A673 (cell line): ENCODE results near the gene CFAP157.

ENCODE experiments used
- EZH2 ChIP-seq: fragments of 200-600 bp; sonication (generic); IDR thresholded peaks from 2 replicates; pipeline ENCODE4 v1.6.1; 2017; ENCODE audit warnings: borderline replicate concordance, low read depth, mild to moderate bottlenecking, mixed read lengths, antibody characterized with exemption, low read length; ENCODE audit not compliant: poor library complexity, severe bottlenecking
- TF ChIP-seq, protein P1 (sequence below): fragments of 300-800, 200-600 bp; sonication (generic); conservative IDR thresholded peaks from 2 replicates; pipeline ENCODE4 v1.5.1; 2017; ENCODE audit warnings: low read depth, mild to moderate bottlenecking, antibody characterized with exemption, low read length, moderate library complexity, mixed read lengths

DNA sequence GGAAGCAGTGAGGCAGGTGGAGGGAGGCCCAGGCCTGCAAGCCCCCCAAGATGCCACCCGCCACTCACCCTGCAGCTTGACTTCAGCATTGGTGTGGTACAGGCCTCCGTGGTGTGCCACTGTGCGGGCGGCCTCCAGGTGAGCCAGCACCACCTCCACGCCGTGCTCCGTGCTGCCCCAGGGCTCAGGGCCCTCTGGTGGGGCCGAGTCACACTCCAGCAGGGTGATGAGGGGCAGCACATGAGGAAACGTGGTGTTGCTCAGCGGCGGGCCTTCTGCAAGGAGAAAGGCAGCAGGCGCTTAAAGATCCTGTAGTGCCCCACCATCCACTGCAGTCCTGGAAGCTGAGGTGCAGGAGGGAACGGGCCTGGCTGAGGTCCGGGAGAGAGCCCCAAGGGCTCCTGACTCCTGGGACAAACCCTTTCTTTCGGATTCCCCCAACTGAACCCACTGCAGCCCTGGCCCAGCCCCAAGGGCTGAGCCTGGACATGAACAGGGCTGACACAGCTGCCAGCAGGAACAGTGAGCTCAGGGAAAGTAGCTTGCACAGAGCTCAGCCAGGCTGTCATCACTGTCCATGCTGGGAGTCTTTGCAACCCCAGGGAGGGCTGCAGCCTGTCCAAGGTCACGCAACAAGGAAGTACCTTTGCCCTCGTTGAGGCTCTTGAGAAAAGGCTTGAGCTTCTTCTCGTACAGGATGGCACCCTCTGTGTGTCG, 33.0 kb downstream of the CFAP157 start:
- TF ChIP-seq, protein P1, sequence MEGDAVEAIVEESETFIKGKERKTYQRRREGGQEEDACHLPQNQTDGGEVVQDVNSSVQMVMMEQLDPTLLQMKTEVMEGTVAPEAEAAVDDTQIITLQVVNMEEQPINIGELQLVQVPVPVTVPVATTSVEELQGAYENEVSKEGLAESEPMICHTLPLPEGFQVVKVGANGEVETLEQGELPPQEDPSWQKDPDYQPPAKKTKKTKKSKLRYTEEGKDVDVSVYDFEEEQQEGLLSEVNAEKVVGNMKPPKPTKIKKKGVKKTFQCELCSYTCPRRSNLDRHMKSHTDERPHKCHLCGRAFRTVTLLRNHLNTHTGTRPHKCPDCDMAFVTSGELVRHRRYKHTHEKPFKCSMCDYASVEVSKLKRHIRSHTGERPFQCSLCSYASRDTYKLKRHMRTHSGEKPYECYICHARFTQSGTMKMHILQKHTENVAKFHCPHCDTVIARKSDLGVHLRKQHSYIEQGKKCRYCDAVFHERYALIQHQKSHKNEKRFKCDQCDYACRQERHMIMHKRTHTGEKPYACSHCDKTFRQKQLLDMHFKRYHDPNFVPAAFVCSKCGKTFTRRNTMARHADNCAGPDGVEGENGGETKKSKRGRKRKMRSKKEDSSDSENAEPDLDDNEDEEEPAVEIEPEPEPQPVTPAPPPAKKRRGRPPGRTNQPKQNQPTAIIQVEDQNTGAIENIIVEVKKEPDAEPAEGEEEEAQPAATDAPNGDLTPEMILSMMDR, result no peak
- TF ChIP-seq EZH2, result no peak
